WERI-Rb-1 (cell line): ENCODE results near the gene NUP98.
"Not testable (repeated sequence)": the region's sequence is repeated elsewhere in the genome, so short reads cannot be mapped to it uniquely, and the experiment has no call there.

Source experiments
- DNase-seq: peaks from one replicate; pipeline ENCODE4 v3.0.0-alpha.2; 2020
- H3K27ac ChIP-seq: fragments of 250-450 bp; sonication (Bioruptor Pico); 2 replicates; pipeline ENCODE4 v1.5.1; 2020; ENCODE audit warnings: mild to moderate bottlenecking, moderate library complexity
- H3K27me3 ChIP-seq: fragments of 250-450 bp; sonication (Bioruptor Pico); 2 replicates; pipeline ENCODE4 v1.5.1; 2021; ENCODE audit warnings: mild to moderate bottlenecking, low read depth, moderate library complexity; ENCODE audit not compliant: insufficient read depth, severe bottlenecking
- H3K36me3 ChIP-seq: fragments of 250-450 bp; sonication (Bioruptor Pico); 2 replicates; pipeline ENCODE4 v1.5.1; 2020; ENCODE audit warnings: mild to moderate bottlenecking, moderate library complexity
- H3K4me3 ChIP-seq: 2 replicates; pipeline ENCODE4 v1.5.1; 2011; ENCODE audit warnings: low read depth, mild to moderate bottlenecking, control low read depth, low read length
- H3K9me3 ChIP-seq: fragments of 250-450 bp; sonication (Bioruptor Pico); 2 replicates; pipeline ENCODE4 v1.5.1; 2021; ENCODE audit warnings: mild to moderate bottlenecking, moderate library complexity; ENCODE audit not compliant: severe bottlenecking
- TF ChIP-seq, protein P1 (sequence below): IDR thresholded peaks from 2 replicates; pipeline ENCODE4 v1.5.1; 2011; ENCODE audit warnings: low read depth, mild to moderate bottlenecking, control low read depth, inconsistent platforms, low read length

The NUP98 gene

GRCh38 chr11:3820971-3821370 is 23.6 kb upstream of the NUP98 start:
- TF ChIP-seq, protein P1, sequence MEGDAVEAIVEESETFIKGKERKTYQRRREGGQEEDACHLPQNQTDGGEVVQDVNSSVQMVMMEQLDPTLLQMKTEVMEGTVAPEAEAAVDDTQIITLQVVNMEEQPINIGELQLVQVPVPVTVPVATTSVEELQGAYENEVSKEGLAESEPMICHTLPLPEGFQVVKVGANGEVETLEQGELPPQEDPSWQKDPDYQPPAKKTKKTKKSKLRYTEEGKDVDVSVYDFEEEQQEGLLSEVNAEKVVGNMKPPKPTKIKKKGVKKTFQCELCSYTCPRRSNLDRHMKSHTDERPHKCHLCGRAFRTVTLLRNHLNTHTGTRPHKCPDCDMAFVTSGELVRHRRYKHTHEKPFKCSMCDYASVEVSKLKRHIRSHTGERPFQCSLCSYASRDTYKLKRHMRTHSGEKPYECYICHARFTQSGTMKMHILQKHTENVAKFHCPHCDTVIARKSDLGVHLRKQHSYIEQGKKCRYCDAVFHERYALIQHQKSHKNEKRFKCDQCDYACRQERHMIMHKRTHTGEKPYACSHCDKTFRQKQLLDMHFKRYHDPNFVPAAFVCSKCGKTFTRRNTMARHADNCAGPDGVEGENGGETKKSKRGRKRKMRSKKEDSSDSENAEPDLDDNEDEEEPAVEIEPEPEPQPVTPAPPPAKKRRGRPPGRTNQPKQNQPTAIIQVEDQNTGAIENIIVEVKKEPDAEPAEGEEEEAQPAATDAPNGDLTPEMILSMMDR = no peak
- Histone ChIP-seq H3K9me3 (no peaks in the 10 kb centered on the region), H3K27ac (no peak overlapping the region), H3K27me3 (no peaks in the 10 kb centered on the region), H3K36me3 (0 out of 2 replicates have a peak, but pooled peaks cover 2% of the 10 kb centered on the region), H3K4me3 (no peak overlapping the region)
- no peak for DNase-seq

DNA sequence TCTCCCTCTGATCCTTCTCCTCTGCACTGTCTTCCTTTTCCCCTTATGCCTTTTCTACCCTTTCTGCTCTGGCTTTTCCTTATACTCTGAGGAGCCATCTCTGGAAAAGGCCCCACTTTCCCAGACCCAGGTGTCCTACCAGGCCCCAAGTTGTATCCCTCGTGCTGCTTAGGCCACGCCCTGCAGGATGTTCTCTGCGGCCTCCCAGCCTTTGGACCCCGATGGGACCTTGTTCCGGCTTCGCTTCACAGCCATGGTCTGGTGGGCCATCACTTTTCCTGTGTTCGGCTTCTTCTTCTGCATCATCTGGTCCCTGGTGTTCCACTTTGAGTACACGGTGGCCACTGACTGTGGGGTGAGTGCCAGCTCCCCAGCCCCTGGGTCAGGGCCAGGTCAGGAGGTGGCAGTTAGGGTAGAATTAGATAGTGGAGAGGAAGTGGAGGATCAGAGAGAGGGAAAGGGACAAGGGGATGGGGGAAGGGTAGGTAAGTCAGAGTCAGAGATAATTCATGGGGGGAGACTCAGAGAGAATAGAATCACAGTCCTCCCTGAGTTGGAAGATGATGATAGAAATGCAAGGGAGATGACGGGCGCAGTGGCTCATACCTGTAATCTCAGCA is 19.9 kb upstream of the NUP98 start:
- no peaks in the 10 kb centered on the region for H3K36me3 ChIP-seq
- H3K27ac ChIP-seq = no peak overlapping the region
- TF ChIP-seq, protein P1 = no peak
- no peak overlapping the region for H3K4me3 ChIP-seq
- no peak for DNase-seq
- no peaks in the 10 kb centered on the region for H3K27me3 ChIP-seq
- H3K9me3 ChIP-seq = no peaks in the 10 kb centered on the region

- no peak for DNase-seq
- TF ChIP-seq, protein P1 = no peak
- H3K27ac ChIP-seq = no peak overlapping the region
- H3K4me3 ChIP-seq = no peak overlapping the region
- H3K9me3 ChIP-seq = no peaks in the 10 kb centered on the region
- H3K36me3 ChIP-seq = no peaks in the 10 kb centered on the region
- H3K27me3 ChIP-seq = no peaks in the 10 kb centered on the region
Measured at GRCh38 chr11:3816673-3817072, 19.3 kb upstream of the NUP98 start.

GRCh38 chr11:3815845-3816244 is 18.5 kb upstream of the NUP98 start:
- Histone ChIP-seq H3K36me3 (no peaks in the 10 kb centered on the region), H3K4me3 (no peak overlapping the region), H3K27me3 (no peaks in the 10 kb centered on the region), H3K27ac (no peak overlapping the region), H3K9me3 (no peaks in the 10 kb centered on the region)
- TF ChIP-seq, protein P1 = no peak
- no peak for DNase-seq

- H3K36me3 ChIP-seq, H3K27me3 ChIP-seq, H3K4me3 ChIP-seq, H3K27ac ChIP-seq, DNase-seq, H3K9me3 ChIP-seq: not testable (repeated sequence)
Measured at GRCh38 chr11:3814832-3815231, 17.5 kb upstream of the NUP98 start.

DNA sequence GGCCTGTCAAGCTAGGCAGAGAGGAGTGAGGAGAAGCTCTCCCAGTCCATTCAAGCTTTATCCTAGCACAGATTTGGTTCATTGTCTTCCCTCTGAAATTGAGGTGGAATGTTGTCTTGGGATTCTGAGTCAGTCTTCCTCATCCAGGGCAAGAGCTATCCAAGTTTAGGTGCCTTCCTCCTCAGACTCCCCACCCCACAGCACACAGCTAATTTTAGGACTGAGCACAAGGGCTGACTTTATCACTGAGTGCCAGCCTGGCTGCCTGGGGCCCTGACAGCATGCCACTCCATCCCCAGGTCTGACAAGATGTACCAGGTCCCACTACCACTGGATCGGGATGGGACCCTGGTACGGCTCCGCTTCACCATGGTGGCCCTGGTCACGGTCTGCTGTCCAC is 13.6 kb upstream of the NUP98 start:
- H3K36me3 ChIP-seq = no peaks in the 10 kb centered on the region
- TF ChIP-seq, protein P1 = no peak
- no peak overlapping the region for H3K27ac ChIP-seq
- DNase-seq = no peak
- H3K27me3 ChIP-seq = no peaks in the 10 kb centered on the region
- no peaks in the 10 kb centered on the region for H3K9me3 ChIP-seq
- no peak overlapping the region for H3K4me3 ChIP-seq
